ENCODE results near the gene CDK13.

CDK13 gene

GRCh38 chr7:40009301-40009700 is 59.2 kb downstream of the CDK13 start:
- TF ChIP-seq EGR1 (IDR thresholded peaks at IDR 0.05) = no peak
- TF ChIP-seq CEBPB (IDR thresholded peaks at IDR 0.05) = no peak
- no peak for TF ChIP-seq TAF1 (IDR thresholded peaks at IDR 0.05; ENCODE audit: low read depth)
- TF ChIP-seq ZBTB7A (IDR thresholded peaks at IDR 0.05; ENCODE audit: low read depth) = no peak
- TF ChIP-seq EP300 (IDR thresholded peaks at IDR 0.05; ENCODE audit: borderline replicate concordance) = no peak
- no peak for TF ChIP-seq TEAD4 (IDR thresholded peaks at IDR 0.05)
- no peak for TF ChIP-seq USF1 (IDR thresholded peaks at IDR 0.05)
- no peak for TF ChIP-seq FOXM1 (IDR thresholded peaks at IDR 0.05; ENCODE audit: borderline replicate concordance, low read depth)
- TF ChIP-seq REST (IDR thresholded peaks at IDR 0.05; ENCODE audit: low read depth) = no peak
- TF ChIP-seq CREB1 (IDR thresholded peaks at IDR 0.05; ENCODE audit: low read depth) = no peak
- no peak for TF ChIP-seq RAD21 (IDR thresholded peaks at IDR 0.05; ENCODE audit: low read depth)
- no peak for TF ChIP-seq YY1 (IDR thresholded peaks at IDR 0.05; ENCODE audit: low read depth)
- no peak for TF ChIP-seq MAX (IDR thresholded peaks at IDR 0.05)
- TF ChIP-seq NFIC (IDR thresholded peaks at IDR 0.05) = no peak
- no peak for TF ChIP-seq TCF12 (IDR thresholded peaks at IDR 0.05; ENCODE audit: low read depth)

- TF ChIP-seq RAD21 (IDR thresholded peaks at IDR 0.05; ENCODE audit: low read depth) (no peak), EP300 (IDR thresholded peaks at IDR 0.05; ENCODE audit: borderline replicate concordance) (no peak), MAX (IDR thresholded peaks at IDR 0.05) (no peak), NFIC (IDR thresholded peaks at IDR 0.05) (no peak), CREB1 (IDR thresholded peaks at IDR 0.05; ENCODE audit: low read depth) (no peak), REST (IDR thresholded peaks at IDR 0.05; ENCODE audit: low read depth) (no peak), TCF12 (IDR thresholded peaks at IDR 0.05; ENCODE audit: low read depth) (no peak), TEAD4 (IDR thresholded peaks at IDR 0.05) (no peak), YY1 (IDR thresholded peaks at IDR 0.05; ENCODE audit: low read depth) (no peak), EGR1 (IDR thresholded peaks at IDR 0.05) (no peak), USF1 (IDR thresholded peaks at IDR 0.05) (no peak), ZBTB7A (IDR thresholded peaks at IDR 0.05; ENCODE audit: low read depth) (no peak), CEBPB (IDR thresholded peaks at IDR 0.05) (no peak), TAF1 (IDR thresholded peaks at IDR 0.05; ENCODE audit: low read depth) (no peak), FOXM1 (IDR thresholded peaks at IDR 0.05; ENCODE audit: borderline replicate concordance, low read depth) (no peak)
Measured at GRCh38 chr7:40014376-40014775, 64.3 kb downstream of the CDK13 start.

- TF ChIP-seq RAD21 (IDR thresholded peaks at IDR 0.05; ENCODE audit: low read depth) = no peak
- no peak for TF ChIP-seq TEAD4 (IDR thresholded peaks at IDR 0.05)
- no peak for TF ChIP-seq CREB1 (IDR thresholded peaks at IDR 0.05; ENCODE audit: low read depth)
- no peak; the same call in 1 of the 2 replicates for TF ChIP-seq NFIC (IDR thresholded peaks at IDR 0.05)
- no peak for TF ChIP-seq EP300 (IDR thresholded peaks at IDR 0.05; ENCODE audit: borderline replicate concordance)
- TF ChIP-seq TCF12 (IDR thresholded peaks at IDR 0.05; ENCODE audit: low read depth) = no peak
- TF ChIP-seq YY1 (IDR thresholded peaks at IDR 0.05; ENCODE audit: low read depth) = no peak
- no peak for TF ChIP-seq REST (IDR thresholded peaks at IDR 0.05; ENCODE audit: low read depth)
- no peak for TF ChIP-seq TAF1 (IDR thresholded peaks at IDR 0.05; ENCODE audit: low read depth)
- no peak for TF ChIP-seq CEBPB (IDR thresholded peaks at IDR 0.05)
- TF ChIP-seq FOXM1 (IDR thresholded peaks at IDR 0.05; ENCODE audit: borderline replicate concordance, low read depth) = no peak
- no peak for TF ChIP-seq ZBTB7A (IDR thresholded peaks at IDR 0.05; ENCODE audit: low read depth)
- no peak for TF ChIP-seq MAX (IDR thresholded peaks at IDR 0.05)
Measured at GRCh38 chr7:40015790-40016296, 65.8 kb downstream of the CDK13 start.

- TF ChIP-seq RAD21 (IDR thresholded peaks at IDR 0.05; ENCODE audit: low read depth) (no peak), YY1 (IDR thresholded peaks at IDR 0.05; ENCODE audit: low read depth) (no peak), EGR1 (IDR thresholded peaks at IDR 0.05) (no peak), CEBPB (IDR thresholded peaks at IDR 0.05) (no peak), TAF1 (IDR thresholded peaks at IDR 0.05; ENCODE audit: low read depth) (no peak), USF1 (IDR thresholded peaks at IDR 0.05) (no peak), REST (IDR thresholded peaks at IDR 0.05; ENCODE audit: low read depth) (no peak), CREB1 (IDR thresholded peaks at IDR 0.05; ENCODE audit: low read depth) (no peak), TCF12 (IDR thresholded peaks at IDR 0.05; ENCODE audit: low read depth) (no peak), MAX (IDR thresholded peaks at IDR 0.05) (no peak), ZBTB7A (IDR thresholded peaks at IDR 0.05; ENCODE audit: low read depth) (no peak), FOXM1 (IDR thresholded peaks at IDR 0.05; ENCODE audit: borderline replicate concordance, low read depth) (no peak)
Measured at GRCh38 chr7:40019558-40019957, 69.5 kb downstream of the CDK13 start.

Data from Ishikawa (cell line).